Stimulated activated CD8-positive, alpha-beta memory T cell treated with anti-CD3 and anti-CD28 coated beads, Interleukin-4, amount 100 ng/mL, for 48 hours (primary cell): ENCODE data around the gene RCAN1.
"Not testable (repeated sequence)": the region's sequence is repeated elsewhere in the genome, so short reads cannot be mapped to it uniquely, and the experiment has no call there.

ENCODE experiments used
- DNase-seq: peaks from one replicate; pipeline ENCODE4 v3.0.0-alpha.2; 2020

The RCAN1 gene

DNA sequence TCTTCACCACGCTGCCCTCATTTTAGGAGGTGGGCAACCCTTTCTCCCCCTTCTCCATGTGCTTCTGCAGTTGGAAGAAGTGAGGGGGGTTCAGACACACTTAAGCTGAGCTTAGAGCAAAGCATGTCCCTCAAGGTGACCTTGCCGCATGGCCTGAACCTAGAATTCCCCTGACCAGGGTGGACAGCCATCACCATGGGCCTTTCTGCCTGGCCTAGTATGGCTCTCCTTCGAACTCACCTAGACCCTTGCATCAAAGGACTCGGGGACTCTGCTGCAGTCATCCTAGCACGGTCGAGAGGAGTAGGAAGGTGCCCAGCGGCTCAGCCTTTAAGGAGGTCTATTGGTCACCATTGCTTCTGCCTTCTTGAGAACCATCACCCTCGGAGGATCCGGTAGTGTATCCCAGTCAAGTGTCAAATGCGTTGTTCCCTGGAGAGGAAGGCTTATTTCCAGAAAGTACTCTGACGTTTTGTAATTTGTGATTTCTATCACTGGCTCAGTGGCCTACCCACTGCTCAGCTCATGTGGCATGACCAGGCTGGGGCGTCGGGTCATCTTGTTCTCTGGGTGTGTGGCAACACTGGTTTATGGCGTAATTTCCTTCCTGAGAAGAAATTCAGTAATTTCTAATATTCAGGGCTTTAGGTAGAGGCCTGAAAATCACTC is 103.0 kb downstream of the RCAN1 start, which contains the start of gene KCNE1:
Gene KCNE1, minus strand, starts transcription at position 424 of the 669 bp plus-strand sequence. CDS start 62,576 bp downstream, outside the sequence.
- DNase-seq = no peak

DNA sequence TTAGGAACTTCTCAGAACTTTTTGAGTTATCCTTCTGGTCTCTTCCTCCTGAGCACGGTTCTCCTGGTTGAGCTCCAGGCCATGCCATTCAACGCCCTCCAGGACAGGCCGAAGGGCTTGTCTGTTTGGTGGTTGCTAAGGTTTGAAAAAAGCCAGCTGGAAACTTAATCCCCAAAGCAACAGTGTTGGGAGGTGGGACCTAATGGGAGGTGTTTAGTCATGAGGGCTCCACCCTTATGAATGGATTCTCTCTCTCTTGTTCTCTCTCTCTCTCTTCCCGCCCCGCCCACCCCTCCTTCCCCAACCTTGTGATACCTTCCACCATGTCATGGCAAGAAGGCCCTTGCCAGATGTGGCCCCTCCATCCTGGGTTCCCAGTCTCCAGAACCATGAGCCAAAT is 103.7 kb downstream of the RCAN1 start:
- no peak for DNase-seq

DNA sequence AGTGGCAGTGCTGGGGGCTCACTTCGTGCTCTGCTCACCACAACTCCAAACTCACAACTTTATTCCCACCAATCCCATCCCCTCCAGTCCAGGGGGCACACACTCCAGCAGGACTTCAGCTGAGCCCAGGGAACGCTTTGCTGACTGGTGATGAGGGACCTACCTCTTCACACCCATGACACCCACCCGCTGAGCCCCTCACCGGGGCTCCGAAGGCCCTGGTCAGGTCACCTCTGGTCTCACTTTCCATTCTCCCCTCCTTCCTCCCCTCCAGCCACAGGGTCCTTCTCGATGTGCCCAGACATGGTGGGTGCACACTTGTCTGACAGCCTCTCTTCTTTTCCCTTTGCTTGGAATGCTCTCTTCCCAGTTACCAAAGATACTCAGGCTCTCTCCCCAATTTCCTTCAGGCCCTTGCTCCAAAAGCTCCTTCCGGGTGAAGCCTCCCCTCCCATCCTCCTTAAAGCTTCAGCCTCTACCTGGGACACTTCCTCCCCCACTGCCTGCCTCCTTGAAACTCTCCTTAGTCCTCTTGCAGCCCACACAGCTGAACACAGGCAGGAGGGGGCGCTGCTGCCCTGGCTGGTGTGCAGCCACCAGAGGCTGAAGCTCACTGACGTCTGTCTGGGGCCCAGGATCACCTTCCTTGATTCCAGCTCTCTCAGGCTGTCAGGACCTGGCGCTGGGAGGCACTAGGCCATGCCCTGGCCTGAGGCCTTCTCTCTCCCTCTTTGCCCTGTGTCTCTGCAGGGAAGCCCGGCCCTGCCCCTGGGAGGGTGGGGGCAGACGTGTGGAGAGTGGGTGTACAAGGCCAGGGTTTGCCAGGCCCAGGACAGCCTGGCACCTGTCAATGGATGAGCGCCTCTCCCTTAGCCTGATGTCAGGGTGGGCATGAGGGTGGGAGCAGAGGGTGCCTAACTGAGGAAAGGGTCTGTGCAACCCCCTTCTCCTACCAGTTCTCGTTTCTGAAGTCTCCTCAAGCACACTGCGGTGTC is 104.5 kb downstream of the RCAN1 start:
- peak; percentile 84 for DNase-seq

DNA sequence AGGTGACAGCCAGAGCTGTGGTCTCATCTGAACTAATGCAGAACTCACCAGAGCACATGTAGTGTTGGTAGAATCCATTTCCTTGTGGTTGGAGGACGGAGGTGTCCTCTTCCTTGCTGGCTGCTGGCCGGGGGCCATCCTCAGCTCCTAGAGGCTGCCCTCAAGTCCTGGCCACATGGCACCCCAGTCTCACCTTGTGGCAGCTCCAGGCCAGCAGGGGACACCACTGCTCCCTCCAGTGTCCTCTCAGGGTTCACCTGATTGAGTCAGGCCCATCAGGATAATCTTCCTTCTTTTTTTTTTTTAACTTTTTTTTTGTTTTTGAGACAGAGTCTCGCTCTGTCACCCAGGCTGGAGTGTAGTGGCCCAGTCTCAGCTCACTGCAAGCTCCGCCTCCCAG is 105.8 kb downstream of the RCAN1 start:
- no peak for DNase-seq

DNA sequence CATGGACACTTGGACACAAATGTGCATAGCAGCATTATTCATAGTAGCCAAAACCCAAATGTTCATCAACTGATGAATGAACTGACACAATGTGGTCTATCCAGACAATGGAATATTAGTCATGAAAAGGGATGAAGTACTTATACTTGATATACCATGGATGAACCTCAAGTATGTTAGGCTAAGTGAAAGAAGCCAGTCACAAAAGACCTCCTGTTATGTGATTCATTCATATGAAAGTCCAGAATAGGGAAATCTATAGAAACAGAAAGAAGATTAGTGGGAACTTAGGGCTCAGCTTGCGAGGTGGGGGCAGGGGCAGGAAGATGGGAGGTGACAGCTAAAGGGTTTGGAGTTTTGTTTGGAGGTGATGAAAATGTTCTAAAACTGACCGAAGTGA is 110.3 kb downstream of the RCAN1 start:
- no peak for DNase-seq

DNA sequence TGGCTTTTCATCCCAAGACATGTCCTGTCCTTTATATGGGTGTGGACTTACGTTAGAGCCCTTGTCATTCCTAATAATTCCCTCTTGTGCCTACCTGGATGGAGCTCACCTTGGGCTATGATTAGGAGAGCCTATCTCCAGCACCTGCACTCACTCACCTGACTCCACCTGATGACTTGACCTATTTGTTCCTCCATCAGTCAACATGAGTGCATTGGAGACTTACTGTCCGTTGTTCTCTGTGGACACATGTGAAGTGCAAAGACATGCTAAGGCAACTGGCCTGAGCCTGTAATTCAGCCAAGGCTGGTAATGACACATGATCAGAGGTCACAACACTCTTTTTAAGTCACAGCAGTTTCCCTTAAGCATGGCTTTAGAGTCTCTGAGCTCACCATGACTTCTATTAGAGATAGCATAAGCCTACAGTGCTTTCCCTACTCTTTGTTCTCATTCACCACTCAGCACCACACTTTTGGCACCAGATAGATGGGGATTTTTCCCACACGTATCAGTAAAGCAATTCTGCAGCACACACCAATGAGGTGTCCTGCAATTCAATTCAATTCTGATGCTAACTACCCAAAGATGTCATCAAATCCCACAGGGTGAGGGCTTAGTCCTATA is 112.3 kb downstream of the RCAN1 start:
- DNase-seq = no peak

DNA sequence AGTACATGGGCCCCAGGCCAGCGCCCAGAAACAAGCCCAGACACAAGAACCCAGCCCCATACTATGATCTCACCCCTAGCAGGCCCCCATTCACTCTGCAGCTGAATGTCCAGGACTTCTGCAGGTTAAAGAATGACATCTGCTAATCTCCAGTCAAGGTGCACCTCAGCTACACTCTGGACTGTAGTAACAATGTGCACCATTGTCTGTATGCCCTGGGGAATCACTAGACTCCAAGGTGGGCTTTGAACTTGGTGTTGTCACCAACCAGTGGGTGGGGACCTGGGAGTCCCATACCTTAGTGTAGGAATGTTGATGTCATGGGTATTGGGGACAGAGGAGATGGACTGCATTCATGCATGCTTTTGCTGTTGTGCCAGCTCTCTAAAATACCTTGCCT is 113.2 kb downstream of the RCAN1 start:
- DNase-seq = no peak

DNA sequence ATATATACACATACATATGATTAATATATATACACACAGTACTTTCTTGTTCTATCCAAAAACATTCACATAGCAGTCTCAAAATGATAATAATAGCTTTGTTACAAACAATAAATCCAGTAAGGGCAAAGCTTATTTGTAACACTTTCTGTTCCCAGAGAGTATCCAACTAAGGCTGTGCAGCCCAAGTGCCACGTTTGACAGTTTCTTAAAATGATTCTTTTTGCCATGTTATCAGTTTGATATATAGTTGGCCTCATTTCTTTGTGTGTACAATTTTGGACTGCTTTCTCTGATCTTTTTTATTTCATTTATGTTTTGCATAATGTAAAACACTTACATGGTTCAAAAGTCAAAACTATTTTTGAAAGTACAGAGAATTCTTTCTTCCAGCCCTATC is 114.7 kb downstream of the RCAN1 start:
- DNase-seq = no peak

DNA sequence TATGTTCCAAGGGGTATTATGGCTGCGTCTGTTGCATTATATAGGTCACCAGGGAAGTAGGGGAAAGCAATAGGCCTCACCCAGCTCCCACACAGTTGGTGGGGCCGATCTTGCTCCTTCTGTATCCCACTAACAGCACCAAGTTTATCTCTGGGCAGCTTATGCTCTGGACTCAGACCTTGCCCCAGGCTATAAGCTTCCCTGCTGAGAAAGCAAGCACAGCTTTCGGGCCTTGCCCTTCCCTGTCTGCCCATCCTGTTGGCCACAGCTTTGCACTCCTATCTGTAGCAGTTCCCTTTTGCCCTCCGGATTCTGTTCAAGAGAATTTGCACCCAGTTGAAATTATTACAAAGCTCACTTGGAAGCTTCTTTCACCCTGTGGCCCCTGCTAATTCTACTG is 115.8 kb downstream of the RCAN1 start:
- no peak for DNase-seq

DNA sequence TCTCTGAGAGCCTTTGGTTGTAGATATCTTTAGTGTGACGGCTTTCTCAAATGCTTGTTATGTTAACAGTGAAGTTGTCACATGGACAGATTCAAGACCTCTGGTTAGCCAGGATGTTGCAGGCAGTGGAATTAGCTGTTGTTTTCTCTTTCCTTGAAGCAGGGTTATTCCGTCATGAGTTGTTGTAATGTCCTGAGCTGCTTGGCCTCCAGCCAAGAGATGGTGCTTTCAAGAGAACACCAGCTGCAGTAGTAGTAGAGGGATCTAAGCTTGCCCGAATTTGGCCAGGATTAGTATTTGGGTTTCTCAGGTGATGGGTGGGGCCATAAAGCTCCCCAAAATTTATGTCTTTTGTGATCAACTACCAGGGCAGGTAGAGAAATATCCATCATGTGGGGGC is 116.3 kb downstream of the RCAN1 start:
- DNase-seq = no peak

DNA sequence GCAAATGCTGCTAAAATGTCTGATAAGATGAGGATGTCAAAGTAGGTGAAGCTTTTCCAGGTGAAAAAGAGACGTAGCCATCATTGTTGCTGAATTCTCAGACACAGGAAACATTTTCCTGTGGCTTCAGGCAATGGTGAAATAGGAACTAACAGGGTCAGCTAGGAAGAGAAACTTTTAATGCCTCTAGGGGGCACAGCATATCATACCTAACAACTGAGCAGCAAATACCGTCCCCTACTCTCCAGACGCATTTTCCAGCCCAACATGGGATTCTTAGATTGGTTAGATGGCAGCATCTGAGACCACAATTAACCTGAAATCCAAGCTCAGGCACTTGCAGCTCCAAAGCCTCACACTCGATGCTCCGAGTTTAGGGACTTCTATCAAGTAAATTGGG is 131.1 kb downstream of the RCAN1 start:
- not testable (repeated sequence) for DNase-seq

DNA sequence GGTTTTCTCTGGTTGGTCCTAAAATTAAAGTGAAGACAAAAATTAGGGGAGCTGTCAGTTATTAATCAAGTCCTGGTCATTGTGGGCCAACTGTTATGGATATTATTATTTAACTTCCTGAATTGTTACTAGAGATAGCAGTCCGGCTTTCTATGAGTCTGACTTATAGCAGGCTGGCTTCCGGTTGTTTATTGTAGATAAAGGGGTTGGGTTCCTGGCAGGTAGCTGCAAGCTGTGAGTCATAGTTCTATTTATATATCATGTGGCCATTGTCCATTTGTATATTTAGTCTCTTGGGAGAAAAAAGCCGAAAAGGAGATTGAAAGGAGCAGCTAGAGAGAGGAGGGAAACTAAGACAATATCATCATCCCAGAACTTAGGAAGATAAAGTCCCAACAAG is 131.5 kb downstream of the RCAN1 start:
- DNase-seq = not testable (repeated sequence)

DNA sequence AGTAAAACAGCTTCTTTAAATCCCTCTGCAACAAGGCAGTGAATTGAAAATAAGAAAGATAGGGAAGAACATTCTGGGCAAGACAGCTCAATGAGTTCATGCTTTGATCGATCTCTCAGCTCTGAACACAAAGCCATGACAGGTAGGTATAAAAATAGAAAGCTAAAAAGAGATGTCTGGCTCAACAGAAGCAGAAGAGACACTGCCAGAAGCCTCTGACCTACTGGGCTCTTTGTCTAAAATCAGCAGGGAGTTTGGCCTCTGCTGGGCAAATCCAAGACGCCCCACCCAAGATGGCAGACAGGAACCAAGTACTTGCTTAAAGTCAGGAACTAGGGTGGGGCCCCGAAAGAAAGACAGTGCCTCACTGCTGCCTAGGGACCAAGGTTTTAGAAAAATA is 147.6 kb downstream of the RCAN1 start:
- not testable (repeated sequence) for DNase-seq
